Neural cell (in vitro differentiated cells): ENCODE measurements around the gene INO80C. TPM values are rescaled to one million over a fixed set of nuclear protein-coding genes. Genes with fewer than 3 reads are reported as not detected.

Source experiments
- H2AFZ ChIP-seq: fragments of 200-600, 300-800 bp; sonication (generic), shearing (Covaris generic); 2 replicates; pipeline ENCODE4 v1.6.0; 2014; ENCODE audit warnings: low read depth, mild to moderate bottlenecking, antibody characterized with exemption, low read length, moderate library complexity
- H3F3A ChIP-seq: fragments of 200-600 bp; shearing (Covaris generic); 2 replicates; pipeline ENCODE4 v1.6.1; 2016; ENCODE audit warnings: mild to moderate bottlenecking, moderate library complexity, mixed read lengths, antibody characterized with exemption, low read length; ENCODE audit not compliant: insufficient read depth, poor library complexity, severe bottlenecking
- H3K27ac ChIP-seq: fragments of 200-600, 300-800 bp; sonication (generic), shearing (Covaris generic); 2 replicates; pipeline ENCODE4 v1.5.1; 2014; ENCODE audit warnings: mild to moderate bottlenecking, low read length, moderate library complexity
- H3K27me3 ChIP-seq: fragments of 300-800, 200-600 bp; sonication (generic), shearing (Covaris generic); 2 replicates; pipeline ENCODE4 v1.6.0; 2014; ENCODE audit warnings: mild to moderate bottlenecking, low read depth, low read length, moderate library complexity; ENCODE audit not compliant: insufficient read depth
- H3K36me3 ChIP-seq: fragments of 300-800, 200-600 bp; sonication (generic), shearing (Covaris generic); 2 replicates; pipeline ENCODE4 v1.5.1; 2014; ENCODE audit warnings: mild to moderate bottlenecking, antibody characterized with exemption, low read length, moderate library complexity; ENCODE audit not compliant: insufficient read depth
- H3K4me2 ChIP-seq: fragments of 300-800, 200-600 bp; sonication (generic), shearing (Covaris generic); 2 replicates; pipeline ENCODE4 v1.6.0; 2014; ENCODE audit warnings: mild to moderate bottlenecking, low read length
- H3K4me3 ChIP-seq: fragments of 300-800, 200-600 bp; sonication (generic), shearing (Covaris generic); 2 replicates; pipeline ENCODE4 v1.5.1; 2014; ENCODE audit warnings: mild to moderate bottlenecking, low read length, moderate library complexity
- H3K79me2 ChIP-seq: fragments of 200-600 bp; shearing (Covaris generic); replicated peaks from 2 replicates; pipeline ENCODE4 v1.6.0; 2014; ENCODE audit warnings: mild to moderate bottlenecking, low read length, moderate library complexity; ENCODE audit not compliant: insufficient read depth
- H3K9ac ChIP-seq: fragments of 300-800, 200-600 bp; sonication (generic), shearing (Covaris generic); 2 replicates; pipeline ENCODE4 v1.6.1; 2016; ENCODE audit warnings: mild to moderate bottlenecking, low read length, mixed read lengths
- H3K9me2 ChIP-seq: fragments of 200-600 bp; shearing (Covaris generic); 2 replicates; pipeline ENCODE4 v1.6.1; 2016; ENCODE audit warnings: mild to moderate bottlenecking, low read length, mixed read lengths; ENCODE audit not compliant: insufficient read depth
- H3K9me3 ChIP-seq: fragments of 200-600, 300-800 bp; sonication (generic), shearing (Covaris generic); 2 replicates; pipeline ENCODE4 v1.6.1; 2016; ENCODE audit warnings: mild to moderate bottlenecking, mixed run types, low read length, moderate library complexity, mixed read lengths
- H4K20me1 ChIP-seq: fragments of 200-600 bp; shearing (Covaris generic); 2 replicates; pipeline ENCODE4 v1.6.1; 2016; ENCODE audit warnings: mild to moderate bottlenecking, mixed run types; ENCODE audit not compliant: insufficient read depth
- CTCF ChIP-seq: fragments of 450-650 bp; IDR thresholded peaks from 2 replicates; pipeline ENCODE4 v1.5.1; 2014; ENCODE audit warnings: antibody characterized with exemption, mild to moderate bottlenecking, moderate library complexity; ENCODE audit not compliant: poor library complexity, severe bottlenecking
- EP300 ChIP-seq: fragments of 450-650 bp; conservative IDR thresholded peaks from 2 replicates; pipeline ENCODE4 v1.6.1; 2014; ENCODE audit warnings: antibody characterized with exemption, mild to moderate bottlenecking, moderate library complexity; ENCODE audit not compliant: poor library complexity, severe bottlenecking
- EZH2 ChIP-seq: fragments of 200-600, 300-800 bp; shearing (Covaris generic), sonication (generic); IDR thresholded peaks from 2 replicates; pipeline ENCODE4 v1.6.1; 2014; ENCODE audit warnings: antibody characterized with exemption, low read length, borderline replicate concordance, mild to moderate bottlenecking; ENCODE audit not compliant: insufficient read depth, poor library complexity, severe bottlenecking
- MXI1 ChIP-seq: fragments of 450-650 bp; conservative IDR thresholded peaks from 2 replicates; pipeline ENCODE4 v1.6.1; 2014; ENCODE audit warnings: antibody characterized with exemption, mild to moderate bottlenecking; ENCODE audit not compliant: poor library complexity, severe bottlenecking
- POLR2AphosphoS5 ChIP-seq: IDR thresholded peaks from 2 replicates; pipeline ENCODE4 v1.6.1; 2012
- RAD21 ChIP-seq: fragments of 450-650 bp; conservative IDR thresholded peaks from 2 replicates; pipeline ENCODE4 v1.6.1; 2014; ENCODE audit warnings: antibody characterized with exemption, mild to moderate bottlenecking, moderate library complexity
- REST ChIP-seq: IDR thresholded peaks from 2 replicates; pipeline ENCODE4 v1.6.1; 2012; ENCODE audit warnings: borderline replicate concordance
- SMC3 ChIP-seq: fragments of 450-650 bp; conservative IDR thresholded peaks from 2 replicates; pipeline ENCODE4 v1.6.1; 2014; ENCODE audit warnings: antibody characterized with exemption, mild to moderate bottlenecking, moderate library complexity; ENCODE audit not compliant: poor library complexity
- TAF1 ChIP-seq: IDR thresholded peaks from 2 replicates; pipeline ENCODE4 v1.6.1; 2012; ENCODE audit warnings: low read depth
- polyA plus RNA-seq: library from polyadenylated mRNA; depleted of rRNA; stranded (reverse); fragments of >200 nt; gene quantifications from 2 replicates; pipeline ENCODE4 v1.2.3, GENCODE V29; 2014

INO80C gene
- polyA plus RNA-seq, 1 donor from 2014 or later = 30.5 TPM

GRCh38 chr18:35526495-35527059 is 28.8 kb upstream of the INO80C start:
- Histone ChIP-seq H3K9me3 (no peaks in the 10 kb centered on the region), H3K4me2 (no peak overlapping the region), H3K27ac (no peak overlapping the region), H3K79me2 (no peaks in the 10 kb centered on the region), H2AFZ (no peak overlapping the region), H3K36me3 (no peaks in the 10 kb centered on the region), H3K9ac (no peak overlapping the region), H3K9me2 (no peaks in the 10 kb centered on the region), H4K20me1 (no peaks in the 10 kb centered on the region), H3K4me3 (no peak overlapping the region), H3K27me3 (no peaks in the 10 kb centered on the region), H3F3A (peaks cover 9% of the 10 kb centered on the region)
- TF ChIP-seq REST (no peak), RAD21 (no peak), TAF1 (no peak), CTCF (no peak), EZH2 (no peak), MXI1 (no peak), POLR2AphosphoS5 (no peak), EP300 (no peak), SMC3 (no peak)

GRCh38 chr18:35525795-35526494 is 28.2 kb upstream of the INO80C start:
- no peak overlapping the region for H3K27ac ChIP-seq
- no peak overlapping the region for H3K9ac ChIP-seq
- no peaks in the 10 kb centered on the region for H3K79me2 ChIP-seq
- no peaks in the 10 kb centered on the region for H3K27me3 ChIP-seq
- no peaks in the 10 kb centered on the region for H3K9me2 ChIP-seq
- no peak overlapping the region for H3K4me3 ChIP-seq
- no peak overlapping the region for H3K4me2 ChIP-seq
- no peak overlapping the region for H2AFZ ChIP-seq
- H3K9me3 ChIP-seq = no peaks in the 10 kb centered on the region
- no peaks in the 10 kb centered on the region for H4K20me1 ChIP-seq
- peaks cover 9% of the 10 kb centered on the region for H3F3A ChIP-seq
- no peaks in the 10 kb centered on the region for H3K36me3 ChIP-seq
- TF ChIP-seq EP300 = no peak
- no peak for TF ChIP-seq SMC3
- TF ChIP-seq REST = no peak
- no peak for TF ChIP-seq MXI1
- TF ChIP-seq RAD21 = no peak
- TF ChIP-seq EZH2 = no peak
- no peak for TF ChIP-seq CTCF
- TF ChIP-seq POLR2AphosphoS5 = no peak
- TF ChIP-seq TAF1 = no peak
